Uterus (tissue), 2 donors: ENCODE data around the gene SGCE.

Experiments used
- CTCF ChIP-seq, 4 experiments: fragments of 200-600 bp in 2 of 4; fragments of 450-650 bp in 2 of 4; sonication (generic) in 2 of 4; IDR thresholded peaks; one replicate each; pipeline ENCODE4 v1.5.1; 2016 to 2019; ENCODE audit warnings: antibody characterized with exemption in 4 of 4, mild to moderate bottlenecking in 2 of 4, moderate library complexity in 1 of 4
- POLR2A ChIP-seq, 2 donors: fragments of 450-650 bp; IDR thresholded peaks; one replicate each; pipeline ENCODE4 v1.6.1; 2016; ENCODE audit warnings: antibody characterized with exemption in 2 of 2, mild to moderate bottlenecking in 1 of 2, moderate library complexity in 1 of 2

GRCh38 chr7:94580601-94581000 lies 75.3 kb downstream of the SGCE start:
- TF ChIP-seq CTCF (IDR thresholded peaks at IDR 0.05) (no peak), POLR2A (IDR thresholded peaks at IDR 0.05) (no peak)
